Measurements from ENCODE around the gene DDN. TPM values are rescaled to one million over a fixed set of nuclear protein-coding genes. Genes with fewer than 3 reads are reported as not detected.

DDN gene
- total RNA-seq, 1 experiment from 2014 or later = 0.35 TPM

DNA sequence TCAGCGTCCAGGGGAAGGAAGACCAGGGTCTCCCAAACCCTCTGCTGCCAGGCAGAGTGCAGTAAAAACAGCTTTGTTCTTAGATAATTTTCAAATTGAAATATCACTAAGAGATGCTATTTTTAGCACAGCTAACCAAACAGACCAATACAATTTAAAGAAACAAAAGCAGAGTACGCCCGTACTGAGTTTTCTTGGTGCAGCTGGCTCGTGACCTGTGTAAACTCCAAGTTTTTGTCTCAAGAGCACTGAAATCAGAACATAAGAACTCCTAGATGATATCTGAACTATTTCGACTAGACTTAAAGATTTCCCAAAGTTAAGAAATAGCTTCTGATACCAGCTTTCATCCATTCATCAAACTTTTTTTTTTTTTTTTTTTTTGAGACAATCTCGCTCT lies 52.2 kb downstream of the DDN start:
- H2BK15ac ChIP-seq (ENCODE audit: low read depth, low read length) = no peak overlapping the region
- no peak overlapping the region; a peak in 1 of 5 replicates for H3K4me3 Mint-ChIP-seq
- peaks cover 11 to 13% of the 10 kb centered on the region in 2 experiments for H3K4me1 Mint-ChIP-seq
- H3K4ac ChIP-seq (ENCODE audit: low read depth, low read length) = no peak overlapping the region
- no peak overlapping the region for H3K27ac ChIP-seq (ENCODE audit: insufficient read length, low read depth, low read length)
- DNase-seq = no peak
- H2BK5ac ChIP-seq (ENCODE audit: insufficient read length, low read length) = no peak overlapping the region
- H3K79me1 ChIP-seq (ENCODE audit: insufficient read depth, low read depth, low read length, poor library complexity, severe bottlenecking) = peaks cover 13% of the 10 kb centered on the region
- H2AFZ ChIP-seq (ENCODE audit: low read length) = no peak overlapping the region
- H4K20me1 ChIP-seq (ENCODE audit: control insufficient read depth, insufficient read depth, insufficient read length) = no peaks in the 10 kb centered on the region
- whole genome bisulfite sequencing (ENCODE audit: extremely low coverage, insufficient read length, low lambda C conversion rate) = no CpG with 5 or more reads among the region's 6 CpGs
- H2BK12ac ChIP-seq (ENCODE audit: insufficient read length, low read depth, low read length) = no peak overlapping the region
- H2BK120ac ChIP-seq (ENCODE audit: low read depth, low read length, poor library complexity, severe bottlenecking) = no peak overlapping the region
- no peaks in the 10 kb centered on the region for H3K23me2 ChIP-seq (ENCODE audit: insufficient read length, low read depth, low read length, poor library complexity, severe bottlenecking)
- no peak overlapping the region for H3K14ac ChIP-seq (ENCODE audit: insufficient read depth, low read length)
- no peak overlapping the region for H3K56ac ChIP-seq (ENCODE audit: insufficient read length, low read depth, low read length)
- H3K4me2 ChIP-seq (ENCODE audit: insufficient read depth, insufficient read length, low read length) = no peak overlapping the region
- H2AK5ac ChIP-seq (ENCODE audit: insufficient read length, low read length) = no peak overlapping the region
- H4K8ac ChIP-seq (replicated peaks; ENCODE audit: insufficient read length, low read depth, low read length) = no peak overlapping the region
- no peak overlapping the region for H3K9ac ChIP-seq (ENCODE audit: extremely low read depth, insufficient read length, low read length)
- no peak overlapping the region for H3T11ph ChIP-seq (ENCODE audit: low read length)
- no peak overlapping the region for H3K23ac ChIP-seq (ENCODE audit: insufficient read length, low read depth, low read length)
- no peak overlapping the region for H3K18ac ChIP-seq (ENCODE audit: insufficient read length, low read depth, low read length)
- H4K5ac ChIP-seq (ENCODE audit: insufficient read length, low read depth, low read length) = no peak overlapping the region
- H3K36me3 Mint-ChIP-seq (ENCODE audit: insufficient read depth in 1 of 3, low read depth in 3 of 3) = peaks cover 0 to 39% (median 17%) of the 10 kb centered on the region in 3 experiments; a peak in 6 of 7 replicates
- H3K9me3 Mint-ChIP-seq = no peaks in the 10 kb centered on the region
- no peaks in the 10 kb centered on the region for H3K27me3 Mint-ChIP-seq (ENCODE audit: low read depth)
- peak overlapping the region in 2 of 3 experiments; percentile 7 to 76; a peak in 4 of 7 replicates for H3K27ac Mint-ChIP-seq
- TF ChIP-seq, protein P1, sequence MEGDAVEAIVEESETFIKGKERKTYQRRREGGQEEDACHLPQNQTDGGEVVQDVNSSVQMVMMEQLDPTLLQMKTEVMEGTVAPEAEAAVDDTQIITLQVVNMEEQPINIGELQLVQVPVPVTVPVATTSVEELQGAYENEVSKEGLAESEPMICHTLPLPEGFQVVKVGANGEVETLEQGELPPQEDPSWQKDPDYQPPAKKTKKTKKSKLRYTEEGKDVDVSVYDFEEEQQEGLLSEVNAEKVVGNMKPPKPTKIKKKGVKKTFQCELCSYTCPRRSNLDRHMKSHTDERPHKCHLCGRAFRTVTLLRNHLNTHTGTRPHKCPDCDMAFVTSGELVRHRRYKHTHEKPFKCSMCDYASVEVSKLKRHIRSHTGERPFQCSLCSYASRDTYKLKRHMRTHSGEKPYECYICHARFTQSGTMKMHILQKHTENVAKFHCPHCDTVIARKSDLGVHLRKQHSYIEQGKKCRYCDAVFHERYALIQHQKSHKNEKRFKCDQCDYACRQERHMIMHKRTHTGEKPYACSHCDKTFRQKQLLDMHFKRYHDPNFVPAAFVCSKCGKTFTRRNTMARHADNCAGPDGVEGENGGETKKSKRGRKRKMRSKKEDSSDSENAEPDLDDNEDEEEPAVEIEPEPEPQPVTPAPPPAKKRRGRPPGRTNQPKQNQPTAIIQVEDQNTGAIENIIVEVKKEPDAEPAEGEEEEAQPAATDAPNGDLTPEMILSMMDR (conservative IDR thresholded peaks at IDR 0.05) = no peak
- no peaks in the 10 kb centered on the region for H3K4me1 ChIP-seq (ENCODE audit: insufficient read depth, low read length)
- no peak overlapping the region for H2BK20ac ChIP-seq (ENCODE audit: low read depth, low read length, poor library complexity, severe bottlenecking)
- H3K79me2 ChIP-seq (ENCODE audit: insufficient read depth, low read length) = peaks cover 24% of the 10 kb centered on the region; the same call in 1 of the 2 replicates
- H3K9me3 ChIP-seq (ENCODE audit: control insufficient read depth, low read depth, low read length) = no peaks in the 10 kb centered on the region
- H3K27me3 ChIP-seq (ENCODE audit: insufficient read depth, low read length) = no peaks in the 10 kb centered on the region
- no peak overlapping the region for H4K91ac ChIP-seq (ENCODE audit: insufficient read length, low read depth, low read length)
